NB4 (cell line): Measurements from ENCODE around the gene MAGI2.

Source experiments
- CTCF ChIP-seq: IDR thresholded peaks from one replicate; pipeline ENCODE4 v1.5.1; 2012; ENCODE audit warnings: low read depth, low read length
- POLR2A ChIP-seq: IDR thresholded peaks from 2 replicates; pipeline ENCODE4 v1.6.1; 2011; ENCODE audit warnings: mild to moderate bottlenecking; ENCODE audit not compliant: insufficient read length; ENCODE audit errors: extremely low read depth

- TF ChIP-seq CTCF (no peak), POLR2A (no peak)
Measured at GRCh38 chr7:77985232-77985973, 1468.1 kb downstream of the MAGI2 start.
